Vagina (tissue), 2 donors: ENCODE measurements around the gene USH2A.

Experiments used
- CTCF ChIP-seq, 3 experiments: fragments of 450-650 bp in 2 of 3; fragments of 200-600 bp in 1 of 3; sonication (generic) in 1 of 3; IDR thresholded peaks; one replicate each; pipeline ENCODE4 v1.5.1; 2017 to 2019; ENCODE audit warnings: antibody characterized with exemption in 3 of 3, mild to moderate bottlenecking in 2 of 3, moderate library complexity in 2 of 3
- POLR2A ChIP-seq, 2 donors: fragments of 450-650 bp; IDR thresholded peaks; one replicate each; pipeline ENCODE4 v1.6.1; 2017; ENCODE audit warnings: antibody characterized with exemption in 2 of 2, mild to moderate bottlenecking in 2 of 2, moderate library complexity in 2 of 2
- POLR2AphosphoS5 ChIP-seq, 2 donors: sonication (generic); formaldehyde crosslinking; IDR thresholded peaks; one replicate each; pipeline ENCODE4 v1.9.0; 2017; ENCODE audit warnings: antibody characterized with exemption in 2 of 2, mild to moderate bottlenecking in 2 of 2, low read depth in 1 of 2; ENCODE audit not compliant: insufficient read depth in 1 of 2

- TF ChIP-seq CTCF (IDR thresholded peaks at IDR 0.05): no peak
- no peak for TF ChIP-seq POLR2A (IDR thresholded peaks at IDR 0.05)
- TF ChIP-seq POLR2AphosphoS5 (IDR thresholded peaks at IDR 0.05; ENCODE audit: insufficient read depth in 1 of 2, low read depth in 1 of 2): no peak
Measured at GRCh38 chr1:215645861-215646260, 777.4 kb downstream of the USH2A start.
